ENCODE data around the gene ZNF232.
"Not testable (repeated sequence)": the region's sequence is repeated elsewhere in the genome, so short reads cannot be mapped to it uniquely, and the experiment has no call there.

ZNF232 gene

GRCh38 chr17:5135726-5136579, 24.3 kb upstream of the ZNF232 start:
- Histone ChIP-seq H3K9ac (ENCODE audit: low read length) (no peak overlapping the region), H3K36me3 (ENCODE audit: low read length) (no peaks in the 10 kb centered on the region), H3K9me3 (ENCODE audit: insufficient read depth, low read length) (no peaks in the 10 kb centered on the region), H3K27me3 (ENCODE audit: low read length) (no peaks in the 10 kb centered on the region), H3K27ac (ENCODE audit: low read depth, low read length) (no peak overlapping the region), H3K79me2 (ENCODE audit: insufficient read depth, low read length) (no peaks in the 10 kb centered on the region), H3F3A (ENCODE audit: insufficient read depth) (no peaks in the 10 kb centered on the region), H3K9me2 (replicated peaks; ENCODE audit: insufficient read depth, low read length) (no peaks in the 10 kb centered on the region), H4K20me1 (ENCODE audit: low read depth, low read length) (no peaks in the 10 kb centered on the region), H2AFZ (ENCODE audit: low read depth, low read length, severe bottlenecking) (no peak overlapping the region), H3K4me3 (ENCODE audit: insufficient read depth, low read length, poor library complexity, severe bottlenecking) (no peak overlapping the region), H3K4me2 (ENCODE audit: low read depth, low read length, poor library complexity, severe bottlenecking) (no peak overlapping the region)
- no peak for TF ChIP-seq EZH2phosphoT487 (conservative IDR thresholded peaks at IDR 0.05; ENCODE audit: low read length)
- TF ChIP-seq, protein P1, sequence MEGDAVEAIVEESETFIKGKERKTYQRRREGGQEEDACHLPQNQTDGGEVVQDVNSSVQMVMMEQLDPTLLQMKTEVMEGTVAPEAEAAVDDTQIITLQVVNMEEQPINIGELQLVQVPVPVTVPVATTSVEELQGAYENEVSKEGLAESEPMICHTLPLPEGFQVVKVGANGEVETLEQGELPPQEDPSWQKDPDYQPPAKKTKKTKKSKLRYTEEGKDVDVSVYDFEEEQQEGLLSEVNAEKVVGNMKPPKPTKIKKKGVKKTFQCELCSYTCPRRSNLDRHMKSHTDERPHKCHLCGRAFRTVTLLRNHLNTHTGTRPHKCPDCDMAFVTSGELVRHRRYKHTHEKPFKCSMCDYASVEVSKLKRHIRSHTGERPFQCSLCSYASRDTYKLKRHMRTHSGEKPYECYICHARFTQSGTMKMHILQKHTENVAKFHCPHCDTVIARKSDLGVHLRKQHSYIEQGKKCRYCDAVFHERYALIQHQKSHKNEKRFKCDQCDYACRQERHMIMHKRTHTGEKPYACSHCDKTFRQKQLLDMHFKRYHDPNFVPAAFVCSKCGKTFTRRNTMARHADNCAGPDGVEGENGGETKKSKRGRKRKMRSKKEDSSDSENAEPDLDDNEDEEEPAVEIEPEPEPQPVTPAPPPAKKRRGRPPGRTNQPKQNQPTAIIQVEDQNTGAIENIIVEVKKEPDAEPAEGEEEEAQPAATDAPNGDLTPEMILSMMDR (IDR thresholded peaks at IDR 0.05; ENCODE audit: insufficient read depth, low read length, poor library complexity, severe bottlenecking), result no peak

DNA sequence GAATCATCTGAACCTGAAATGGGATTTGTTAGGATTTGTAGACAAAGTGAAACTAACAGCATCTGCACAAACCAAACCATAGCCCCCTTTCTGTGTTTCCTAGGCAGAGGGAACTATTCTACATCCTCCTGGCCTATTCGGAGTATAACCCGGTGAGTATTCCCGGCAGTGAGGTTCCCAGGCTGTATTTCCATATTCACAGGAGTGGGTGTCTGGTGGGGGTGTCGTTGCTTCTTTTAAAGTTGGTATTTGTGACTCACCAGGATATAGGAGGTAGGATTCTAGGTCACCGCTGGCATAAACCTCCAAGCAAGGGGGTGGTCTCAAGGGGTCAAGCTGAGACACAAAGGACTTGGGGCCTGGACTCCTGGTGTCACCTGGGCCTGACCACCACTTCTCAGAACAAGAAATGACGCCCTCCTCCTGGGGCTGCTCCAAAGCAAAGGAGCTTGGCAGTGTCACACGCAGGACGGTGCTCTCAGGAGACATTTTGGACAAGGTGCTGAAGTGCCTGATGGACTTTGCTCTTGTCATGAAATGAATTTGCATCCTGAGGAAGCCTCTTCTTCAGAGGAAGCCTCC, 23.5 kb upstream of the ZNF232 start:
- not testable (repeated sequence) for H3K4me3 ChIP-seq (ENCODE audit: insufficient read depth, low read length, poor library complexity, severe bottlenecking); H4K20me1 ChIP-seq (ENCODE audit: low read depth, low read length); H2AFZ ChIP-seq (ENCODE audit: low read depth, low read length, severe bottlenecking); H3K9me2 ChIP-seq (replicated peaks; ENCODE audit: insufficient read depth, low read length); H3K9me3 ChIP-seq (ENCODE audit: insufficient read depth, low read length); H3K27ac ChIP-seq (ENCODE audit: low read depth, low read length); H3K4me2 ChIP-seq (ENCODE audit: low read depth, low read length, poor library complexity, severe bottlenecking); H3K79me2 ChIP-seq (ENCODE audit: insufficient read depth, low read length); H3K27me3 ChIP-seq (ENCODE audit: low read length); H3K9ac ChIP-seq (ENCODE audit: low read length); H3K36me3 ChIP-seq (ENCODE audit: low read length); H3F3A ChIP-seq (ENCODE audit: insufficient read depth)

GRCh38 chr17:5134571-5134970, 22.9 kb upstream of the ZNF232 start:
- not testable (repeated sequence) for H3K36me3 ChIP-seq (ENCODE audit: low read length); H3K79me2 ChIP-seq (ENCODE audit: insufficient read depth, low read length); H3K4me3 ChIP-seq (ENCODE audit: insufficient read depth, low read length, poor library complexity, severe bottlenecking); H3K27me3 ChIP-seq (ENCODE audit: low read length); H3F3A ChIP-seq (ENCODE audit: insufficient read depth); H4K20me1 ChIP-seq (ENCODE audit: low read depth, low read length); H3K9me3 ChIP-seq (ENCODE audit: insufficient read depth, low read length); H3K9ac ChIP-seq (ENCODE audit: low read length); H3K9me2 ChIP-seq (replicated peaks; ENCODE audit: insufficient read depth, low read length); H2AFZ ChIP-seq (ENCODE audit: low read depth, low read length, severe bottlenecking); H3K4me2 ChIP-seq (ENCODE audit: low read depth, low read length, poor library complexity, severe bottlenecking); H3K27ac ChIP-seq (ENCODE audit: low read depth, low read length)

DNA sequence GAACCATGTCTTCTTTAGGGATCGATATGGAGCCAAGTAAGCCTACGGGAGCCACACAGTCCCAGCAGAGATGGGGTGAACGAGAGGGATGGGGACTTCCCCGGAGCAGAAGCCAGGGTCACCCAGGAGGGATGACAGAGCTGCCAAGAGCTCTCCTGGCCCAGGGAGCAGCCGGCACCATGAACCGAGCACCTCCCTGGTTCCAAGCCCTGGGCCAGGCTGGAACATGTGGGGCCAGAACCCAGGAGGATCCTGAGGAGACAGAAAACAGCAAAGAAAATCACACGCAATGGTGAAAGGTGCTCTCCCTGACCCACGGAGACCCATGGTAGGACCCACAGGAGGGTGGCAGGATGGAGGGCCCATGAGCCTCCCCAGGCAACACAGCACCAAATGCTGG, 22.3 kb upstream of the ZNF232 start:
- not testable (repeated sequence) for H3K9me3 ChIP-seq (ENCODE audit: insufficient read depth, low read length); H3K27ac ChIP-seq (ENCODE audit: low read depth, low read length); H3K27me3 ChIP-seq (ENCODE audit: low read length); H3K9me2 ChIP-seq (replicated peaks; ENCODE audit: insufficient read depth, low read length); H3K9ac ChIP-seq (ENCODE audit: low read length); H3K36me3 ChIP-seq (ENCODE audit: low read length); H3F3A ChIP-seq (ENCODE audit: insufficient read depth); H3K4me2 ChIP-seq (ENCODE audit: low read depth, low read length, poor library complexity, severe bottlenecking); H2AFZ ChIP-seq (ENCODE audit: low read depth, low read length, severe bottlenecking); H3K79me2 ChIP-seq (ENCODE audit: insufficient read depth, low read length); H3K4me3 ChIP-seq (ENCODE audit: insufficient read depth, low read length, poor library complexity, severe bottlenecking); H4K20me1 ChIP-seq (ENCODE audit: low read depth, low read length)

GRCh38 chr17:5133311-5133710, 21.6 kb upstream of the ZNF232 start:
- no peaks in the 10 kb centered on the region for H4K20me1 ChIP-seq (ENCODE audit: low read depth, low read length)
- no peaks in the 10 kb centered on the region for H3F3A ChIP-seq (ENCODE audit: insufficient read depth)
- no peak overlapping the region for H3K9ac ChIP-seq (ENCODE audit: low read length)
- H3K79me2 ChIP-seq (ENCODE audit: insufficient read depth, low read length), result no peaks in the 10 kb centered on the region
- no peaks in the 10 kb centered on the region for H3K9me3 ChIP-seq (ENCODE audit: insufficient read depth, low read length)
- no peaks in the 10 kb centered on the region for H3K27me3 ChIP-seq (ENCODE audit: low read length)
- TF ChIP-seq, protein P1 (IDR thresholded peaks at IDR 0.05; ENCODE audit: insufficient read depth, low read length, poor library complexity, severe bottlenecking), result no peak
- no peak for TF ChIP-seq EZH2phosphoT487 (conservative IDR thresholded peaks at IDR 0.05; ENCODE audit: low read length)
- H3K27ac ChIP-seq (ENCODE audit: low read depth, low read length), result no peak overlapping the region
- no peaks in the 10 kb centered on the region for H3K9me2 ChIP-seq (replicated peaks; ENCODE audit: insufficient read depth, low read length)
- H3K4me3 ChIP-seq (ENCODE audit: insufficient read depth, low read length, poor library complexity, severe bottlenecking), result no peak overlapping the region
- no peaks in the 10 kb centered on the region for H3K36me3 ChIP-seq (ENCODE audit: low read length)
- no peak overlapping the region for H3K4me2 ChIP-seq (ENCODE audit: low read depth, low read length, poor library complexity, severe bottlenecking)
- H2AFZ ChIP-seq (ENCODE audit: low read depth, low read length, severe bottlenecking), result no peak overlapping the region

- H3K27me3 ChIP-seq (ENCODE audit: low read length); H3K9me2 ChIP-seq (replicated peaks; ENCODE audit: insufficient read depth, low read length); H3K4me3 ChIP-seq (ENCODE audit: insufficient read depth, low read length, poor library complexity, severe bottlenecking); H3K27ac ChIP-seq (ENCODE audit: low read depth, low read length); H3K4me2 ChIP-seq (ENCODE audit: low read depth, low read length, poor library complexity, severe bottlenecking); H4K20me1 ChIP-seq (ENCODE audit: low read depth, low read length); H3K9ac ChIP-seq (ENCODE audit: low read length); H3F3A ChIP-seq (ENCODE audit: insufficient read depth); H3K79me2 ChIP-seq (ENCODE audit: insufficient read depth, low read length); H3K36me3 ChIP-seq (ENCODE audit: low read length); H2AFZ ChIP-seq (ENCODE audit: low read depth, low read length, severe bottlenecking); H3K9me3 ChIP-seq (ENCODE audit: insufficient read depth, low read length): not testable (repeated sequence)
These were observed 21.0 kb upstream of the ZNF232 start for GRCh38 chr17:5132503-5133225.
